Subcutaneous abdominal adipose tissue (tissue), 5 donors: ENCODE data around the gene MCFD2.

Source experiments
- H3K27ac ChIP-seq: one replicate; pipeline ENCODE4 v1.7.0; 2013; ENCODE audit warnings: low read depth, mild to moderate bottlenecking, inconsistent platforms, low read length, moderate library complexity
- H3K27me3 ChIP-seq, 5 donors: one replicate each; pipeline ENCODE4 v1.7.0; 2013; ENCODE audit warnings: low read length in 5 of 5, inconsistent platforms in 1 of 5; ENCODE audit not compliant: control insufficient read depth in 5 of 5, insufficient read depth in 4 of 5
- H3K36me3 ChIP-seq, 5 donors: one replicate each; pipeline ENCODE4 v1.7.0; 2013; ENCODE audit warnings: low read length in 5 of 5; ENCODE audit not compliant: control insufficient read depth in 5 of 5, insufficient read depth in 5 of 5
- H3K4me1 ChIP-seq, 5 donors: one replicate each; pipeline ENCODE4 v1.7.0; 2013; ENCODE audit warnings: low read length in 5 of 5, mild to moderate bottlenecking in 3 of 5, moderate library complexity in 1 of 5; ENCODE audit not compliant: control insufficient read depth in 5 of 5, insufficient read depth in 5 of 5
- H3K4me3 ChIP-seq, 5 donors: one replicate each; pipeline ENCODE4 v1.7.0; 2013; ENCODE audit warnings: low read length in 5 of 5, low read depth in 1 of 5
- H3K9ac ChIP-seq, 5 donors: one replicate each; pipeline ENCODE4 v1.7.0; 2013; ENCODE audit warnings: low read length in 5 of 5, mild to moderate bottlenecking in 4 of 5, moderate library complexity in 3 of 5
- H3K9me3 ChIP-seq, 5 donors: one replicate each; pipeline ENCODE4 v1.7.0; 2013; ENCODE audit warnings: low read length in 5 of 5; ENCODE audit not compliant: control insufficient read depth in 5 of 5
- donor health status: healthy.
- donor health status: healthy.
- donor health status: healthy.
- donor health status: healthy.
- donor health status: healthy.

The MCFD2 gene

GRCh38 chr2:46852124-46852523 is 63.5 kb downstream of the MCFD2 start:
- H3K27ac ChIP-seq = no peak overlapping the region
- H3K9me3 ChIP-seq = no peaks in the 10 kb centered on the region
- no peak overlapping the region for H3K9ac ChIP-seq
- H3K4me3 ChIP-seq = no peak overlapping the region
- no peaks in the 10 kb centered on the region for H3K27me3 ChIP-seq
- H3K36me3 ChIP-seq = no peaks in the 10 kb centered on the region
- H3K4me1 ChIP-seq = peaks cover 9 to 53% (median 33%) of the 10 kb centered on the region in 5 donors
